ENCODE measurements around the gene NR2C2AP.

GRCh38 chr19:19155495-19156219, 47.6 kb downstream of the NR2C2AP start:
- TF ChIP-seq, protein P1, sequence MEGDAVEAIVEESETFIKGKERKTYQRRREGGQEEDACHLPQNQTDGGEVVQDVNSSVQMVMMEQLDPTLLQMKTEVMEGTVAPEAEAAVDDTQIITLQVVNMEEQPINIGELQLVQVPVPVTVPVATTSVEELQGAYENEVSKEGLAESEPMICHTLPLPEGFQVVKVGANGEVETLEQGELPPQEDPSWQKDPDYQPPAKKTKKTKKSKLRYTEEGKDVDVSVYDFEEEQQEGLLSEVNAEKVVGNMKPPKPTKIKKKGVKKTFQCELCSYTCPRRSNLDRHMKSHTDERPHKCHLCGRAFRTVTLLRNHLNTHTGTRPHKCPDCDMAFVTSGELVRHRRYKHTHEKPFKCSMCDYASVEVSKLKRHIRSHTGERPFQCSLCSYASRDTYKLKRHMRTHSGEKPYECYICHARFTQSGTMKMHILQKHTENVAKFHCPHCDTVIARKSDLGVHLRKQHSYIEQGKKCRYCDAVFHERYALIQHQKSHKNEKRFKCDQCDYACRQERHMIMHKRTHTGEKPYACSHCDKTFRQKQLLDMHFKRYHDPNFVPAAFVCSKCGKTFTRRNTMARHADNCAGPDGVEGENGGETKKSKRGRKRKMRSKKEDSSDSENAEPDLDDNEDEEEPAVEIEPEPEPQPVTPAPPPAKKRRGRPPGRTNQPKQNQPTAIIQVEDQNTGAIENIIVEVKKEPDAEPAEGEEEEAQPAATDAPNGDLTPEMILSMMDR (IDR thresholded peaks at IDR 0.05) = no peak
- no peak for TF ChIP-seq POLR2A (IDR thresholded peaks at IDR 0.05)
- TF ChIP-seq POLR2AphosphoS5 (IDR thresholded peaks at IDR 0.05; ENCODE audit: insufficient read depth in 1 of 2, low read depth in 1 of 2) = no peak

Measured in vagina (tissue), 2 donors.